Measurements from ENCODE around the gene PIK3C2G. TPM values are rescaled to one million over a fixed set of nuclear protein-coding genes. Genes with fewer than 3 reads are reported as not detected.

PIK3C2G gene
- total and polyA plus RNA-seq, 10 of the 15 experiments (the other 5 are each of a cell fraction or from before 2014, with no cell fraction given): not detected

DNA sequence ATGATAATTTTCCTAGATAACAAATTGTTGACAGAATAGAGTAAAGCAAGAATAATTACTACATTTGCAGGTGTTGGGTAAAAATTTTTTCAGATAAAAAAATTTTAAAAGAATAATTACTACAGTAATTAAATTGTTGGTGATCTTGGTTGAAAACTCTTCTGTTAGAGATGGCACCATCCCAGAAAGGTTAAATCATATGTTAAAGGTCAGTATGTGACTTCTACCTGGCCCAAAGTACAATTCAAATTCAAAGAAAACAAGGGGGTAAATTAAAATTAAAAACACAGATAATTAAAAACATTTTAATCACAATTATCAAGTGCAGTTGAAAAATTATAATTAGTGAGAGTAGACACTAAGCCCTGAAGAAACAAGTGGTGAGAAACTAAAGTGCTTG, 18.1 kb upstream of the PIK3C2G start (continued):
- TF ChIP-seq, protein P1, sequence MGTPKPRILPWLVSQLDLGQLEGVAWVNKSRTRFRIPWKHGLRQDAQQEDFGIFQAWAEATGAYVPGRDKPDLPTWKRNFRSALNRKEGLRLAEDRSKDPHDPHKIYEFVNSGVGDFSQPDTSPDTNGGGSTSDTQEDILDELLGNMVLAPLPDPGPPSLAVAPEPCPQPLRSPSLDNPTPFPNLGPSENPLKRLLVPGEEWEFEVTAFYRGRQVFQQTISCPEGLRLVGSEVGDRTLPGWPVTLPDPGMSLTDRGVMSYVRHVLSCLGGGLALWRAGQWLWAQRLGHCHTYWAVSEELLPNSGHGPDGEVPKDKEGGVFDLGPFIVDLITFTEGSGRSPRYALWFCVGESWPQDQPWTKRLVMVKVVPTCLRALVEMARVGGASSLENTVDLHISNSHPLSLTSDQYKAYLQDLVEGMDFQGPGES (IDR thresholded peaks at IDR 0.05): no peak
- TF ChIP-seq MYB (IDR thresholded peaks at IDR 0.05; ENCODE audit: borderline replicate concordance, low read depth, low read length) (no peak), ETV6 (conservative IDR thresholded peaks at IDR 0.05 in 1 of 2, IDR thresholded peaks at IDR 0.05 in 1 of 2; ENCODE audit: borderline replicate concordance in 1 of 2, low read depth in 1 of 2) (no peak), TBL1XR1 (IDR thresholded peaks at IDR 0.05; ENCODE audit: low read depth, low read length) (no peak), MTA2 (IDR thresholded peaks at IDR 0.05; ENCODE audit: low read depth) (no peak)
- TF ChIP-seq, protein P2, sequence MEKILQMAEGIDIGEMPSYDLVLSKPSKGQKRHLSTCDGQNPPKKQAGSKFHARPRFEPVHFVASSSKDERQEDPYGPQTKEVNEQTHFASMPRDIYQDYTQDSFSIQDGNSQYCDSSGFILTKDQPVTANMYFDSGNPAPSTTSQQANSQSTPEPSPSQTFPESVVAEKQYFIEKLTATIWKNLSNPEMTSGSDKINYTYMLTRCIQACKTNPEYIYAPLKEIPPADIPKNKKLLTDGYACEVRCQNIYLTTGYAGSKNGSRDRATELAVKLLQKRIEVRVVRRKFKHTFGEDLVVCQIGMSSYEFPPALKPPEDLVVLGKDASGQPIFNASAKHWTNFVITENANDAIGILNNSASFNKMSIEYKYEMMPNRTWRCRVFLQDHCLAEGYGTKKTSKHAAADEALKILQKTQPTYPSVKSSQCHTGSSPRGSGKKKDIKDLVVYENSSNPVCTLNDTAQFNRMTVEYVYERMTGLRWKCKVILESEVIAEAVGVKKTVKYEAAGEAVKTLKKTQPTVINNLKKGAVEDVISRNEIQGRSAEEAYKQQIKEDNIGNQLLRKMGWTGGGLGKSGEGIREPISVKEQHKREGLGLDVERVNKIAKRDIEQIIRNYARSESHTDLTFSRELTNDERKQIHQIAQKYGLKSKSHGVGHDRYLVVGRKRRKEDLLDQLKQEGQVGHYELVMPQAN (conservative IDR thresholded peaks at IDR 0.05): no peak

DNA sequence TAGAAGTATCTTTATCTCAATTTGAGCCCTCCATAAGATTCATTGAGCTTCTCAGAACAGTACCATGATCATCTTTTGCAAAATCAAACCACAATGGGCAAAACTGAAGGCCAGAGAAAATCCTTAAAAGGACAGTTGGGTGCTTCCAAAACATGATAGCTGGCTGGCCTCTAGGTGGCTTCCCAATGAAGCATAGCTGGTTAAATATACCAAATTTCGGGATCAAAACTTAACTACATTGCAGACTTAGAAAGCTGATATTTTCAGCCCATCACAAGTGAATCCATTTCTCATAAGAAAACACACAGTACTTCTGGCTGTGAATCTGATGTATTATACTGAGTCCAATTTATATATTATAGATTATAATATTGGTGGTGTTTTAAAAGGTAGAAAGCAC, 15.3 kb upstream of the PIK3C2G start:
- 0% methylated on average over 1 of the region's 1 CpG for WGBS (ENCODE audit: insufficient coverage, insufficient replicate concordance, low lambda C conversion rate, missing lambda C conversion rate)
- in situ Hi-C loops (cut with MboI): no loop called here
- ChIA-PET SMC1A (ENCODE audit: uncharacterized antibody, unreplicated experiment) (interaction anchor here (1.2 to 1.4 kb wide), 4 partner anchors 16 to 109 kb away, joined by 3 to 4 read pairs (median 3); partner anchors contain the start of gene PIK3C2G), RAD21 (ENCODE audit: unreplicated experiment) (no interaction called here), POLR2A (no interaction called here), CTCF (interaction anchor here (0.6 to 1.1 kb wide), 4 partner anchors 15 to 977 kb away, joined by 3 to 4 read pairs (median 3); partner anchors contain the start of gene PIK3C2G)
- intact Hi-C loops (cut with micrococcal nuclease; ENCODE audit: unreplicated experiment): no loop called here
- FAIRE-seq: no peak
- Histone ChIP-seq H3K4me3 (no peak overlapping the region), H3K27me3 (replicated peaks in 1 of 2; ENCODE audit: control insufficient read depth in 2 of 2, insufficient read depth in 2 of 2, low read length in 1 of 2) (no peaks in the 10 kb centered on the region), H3K79me2 (ENCODE audit: control insufficient read depth, insufficient read depth, low read length) (no peaks in the 10 kb centered on the region), H3K9me3 (replicated peaks; ENCODE audit: control insufficient read depth, insufficient read depth, low read length) (no peaks in the 10 kb centered on the region), H3K36me3 (ENCODE audit: control insufficient read depth in 2 of 2, insufficient read depth in 2 of 2, low read length in 1 of 2) (no peaks in the 10 kb centered on the region), H3K27ac (ENCODE audit: control insufficient read depth, insufficient read depth) (no peak overlapping the region), H4K20me1 (ENCODE audit: control insufficient read depth, insufficient read depth) (no peaks in the 10 kb centered on the region), H3K9ac (ENCODE audit: control insufficient read depth, insufficient read depth, low read length) (no peak overlapping the region), H2AFZ (ENCODE audit: control insufficient read depth, low read depth, low read length) (no peak overlapping the region), H3K4me2 (ENCODE audit: control insufficient read depth, insufficient read depth) (no peak overlapping the region), H3K4me1 (ENCODE audit: control insufficient read depth, insufficient read depth, low read length) (no peaks in the 10 kb centered on the region)
- ATAC-seq: no peak
- no TSS peak for BruUV-seq (replicated peaks)
- no peak for DNase-seq (ENCODE audit: low read depth, low spot score)
- TF ChIP-seq, protein P3, sequence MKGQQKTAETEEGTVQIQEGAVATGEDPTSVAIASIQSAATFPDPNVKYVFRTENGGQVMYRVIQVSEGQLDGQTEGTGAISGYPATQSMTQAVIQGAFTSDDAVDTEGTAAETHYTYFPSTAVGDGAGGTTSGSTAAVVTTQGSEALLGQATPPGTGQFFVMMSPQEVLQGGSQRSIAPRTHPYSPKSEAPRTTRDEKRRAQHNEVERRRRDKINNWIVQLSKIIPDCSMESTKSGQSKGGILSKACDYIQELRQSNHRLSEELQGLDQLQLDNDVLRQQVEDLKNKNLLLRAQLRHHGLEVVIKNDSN (IDR thresholded peaks at IDR 0.05; ENCODE audit: borderline replicate concordance, extremely low read length, insufficient read depth, low read depth, low read length): no peak
- TF ChIP-seq RBBP5 (conservative IDR thresholded peaks at IDR 0.05) (no peak), HDAC6 (IDR thresholded peaks at IDR 0.05; ENCODE audit: unreplicated experiment) (no peak)
- TF ChIP-seq, protein P4, sequence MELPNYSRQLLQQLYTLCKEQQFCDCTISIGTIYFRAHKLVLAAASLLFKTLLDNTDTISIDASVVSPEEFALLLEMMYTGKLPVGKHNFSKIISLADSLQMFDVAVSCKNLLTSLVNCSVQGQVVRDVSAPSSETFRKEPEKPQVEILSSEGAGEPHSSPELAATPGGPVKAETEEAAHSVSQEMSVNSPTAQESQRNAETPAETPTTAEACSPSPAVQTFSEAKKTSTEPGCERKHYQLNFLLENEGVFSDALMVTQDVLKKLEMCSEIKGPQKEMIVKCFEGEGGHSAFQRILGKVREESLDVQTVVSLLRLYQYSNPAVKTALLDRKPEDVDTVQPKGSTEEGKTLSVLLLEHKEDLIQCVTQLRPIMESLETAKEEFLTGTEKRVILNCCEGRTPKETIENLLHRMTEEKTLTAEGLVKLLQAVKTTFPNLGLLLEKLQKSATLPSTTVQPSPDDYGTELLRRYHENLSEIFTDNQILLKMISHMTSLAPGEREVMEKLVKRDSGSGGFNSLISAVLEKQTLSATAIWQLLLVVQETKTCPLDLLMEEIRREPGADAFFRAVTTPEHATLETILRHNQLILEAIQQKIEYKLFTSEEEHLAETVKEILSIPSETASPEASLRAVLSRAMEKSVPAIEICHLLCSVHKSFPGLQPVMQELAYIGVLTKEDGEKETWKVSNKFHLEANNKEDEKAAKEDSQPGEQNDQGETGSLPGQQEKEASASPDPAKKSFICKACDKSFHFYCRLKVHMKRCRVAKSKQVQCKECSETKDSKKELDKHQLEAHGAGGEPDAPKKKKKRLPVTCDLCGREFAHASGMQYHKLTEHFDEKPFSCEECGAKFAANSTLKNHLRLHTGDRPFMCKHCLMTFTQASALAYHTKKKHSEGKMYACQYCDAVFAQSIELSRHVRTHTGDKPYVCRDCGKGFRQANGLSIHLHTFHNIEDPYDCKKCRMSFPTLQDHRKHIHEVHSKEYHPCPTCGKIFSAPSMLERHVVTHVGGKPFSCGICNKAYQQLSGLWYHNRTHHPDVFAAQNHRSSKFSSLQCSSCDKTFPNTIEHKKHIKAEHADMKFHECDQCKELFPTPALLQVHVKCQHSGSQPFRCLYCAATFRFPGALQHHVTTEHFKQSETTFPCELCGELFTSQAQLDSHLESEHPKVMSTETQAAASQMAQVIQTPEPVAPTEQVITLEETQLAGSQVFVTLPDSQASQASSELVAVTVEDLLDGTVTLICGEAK (IDR thresholded peaks at IDR 0.05; ENCODE audit: borderline replicate concordance): no peak

All from GM12878 (cell line).